Left ventricle myocardium inferior (tissue), 1 donor: ENCODE measurements around the gene RAD51B. TPM values are rescaled to one million over a fixed set of nuclear protein-coding genes. Genes with fewer than 3 reads are reported as not detected.

Source experiments
- DNase-seq: peaks from one replicate; pipeline ENCODE4 v3.0.0-alpha.2; 2020
- H3K27ac ChIP-seq: fragments of 200-600 bp; replicated peaks from 2 replicates; pipeline ENCODE4 v1.8.0; 2021
- H3K27me3 ChIP-seq: fragments of 200-600 bp; 2 replicates; pipeline ENCODE4 v1.8.0; 2021; ENCODE audit warnings: low read depth
- H3K36me3 ChIP-seq: fragments of 200-600 bp; 2 replicates; pipeline ENCODE4 v1.8.0; 2021
- H3K4me1 ChIP-seq: fragments of 200-600 bp; 2 replicates; pipeline ENCODE4 v1.8.0; 2021
- H3K4me3 ChIP-seq: fragments of 200-600 bp; 2 replicates; pipeline ENCODE4 v1.8.0; 2021; ENCODE audit warnings: mild to moderate bottlenecking, moderate library complexity
- H3K9me3 ChIP-seq: fragments of 200-600 bp; replicated peaks from 2 replicates; pipeline ENCODE4 v1.8.0; 2021
- CTCF ChIP-seq: fragments of 200-600 bp; IDR thresholded peaks from 2 replicates; pipeline ENCODE4 v1.8.0; 2021; ENCODE audit warnings: antibody characterized with exemption, mild to moderate bottlenecking, borderline replicate concordance
- intact Hi-C: fragments of 100-400 bp; cut with micrococcal nuclease; formaldehyde crosslinking; loops from one replicate; pipeline ENCODE4 v1.11.0; 2022
- total RNA-seq: library from RNA; stranded (reverse); fragmentation: NEBNext Ultra II Directional; extraction: Animal tissue kit (Norgen Biotek cat#: 25700); gene quantifications from one replicate; pipeline ENCODE4 v1.2.1, GENCODE V29; 2021
- donor health status: DM: no; HTN: yes; CAD: no; lungs with severe emphysema.

The RAD51B gene
- total RNA-seq, 1 donor from 2014 or later = 2.4 TPM

- Histone ChIP-seq H3K4me3 (no peak overlapping the region), H3K27me3 (no peaks in the 10 kb centered on the region), H3K27ac (peak overlapping the region; percentile 78), H3K36me3 (no peaks in the 10 kb centered on the region), H3K4me1 (peaks cover 57% of the 10 kb centered on the region), H3K9me3 (no peaks in the 10 kb centered on the region)
- intact Hi-C loops = no loop called here
- no peak for DNase-seq
- TF ChIP-seq CTCF = no peak
Observed at GRCh38 chr14:68563251-68564131, 743.9 kb downstream of the RAD51B start.

- intact Hi-C loops = no loop called here
- Histone ChIP-seq H3K27me3 (no peaks in the 10 kb centered on the region), H3K9me3 (no peaks in the 10 kb centered on the region), H3K27ac (peak overlapping the region; percentile 78), H3K4me1 (peaks cover 63% of the 10 kb centered on the region), H3K4me3 (no peak overlapping the region), H3K36me3 (no peaks in the 10 kb centered on the region)
- DNase-seq = no peak
- no peak for TF ChIP-seq CTCF
Observed at GRCh38 chr14:68564191-68564825, 744.7 kb downstream of the RAD51B start.

GRCh38 chr14:68564826-68565759 is 745.5 kb downstream of the RAD51B start:
- Histone ChIP-seq H3K27me3 (no peaks in the 10 kb centered on the region), H3K9me3 (no peaks in the 10 kb centered on the region), H3K36me3 (no peaks in the 10 kb centered on the region), H3K4me1 (peaks cover 71% of the 10 kb centered on the region), H3K4me3 (no peak overlapping the region), H3K27ac (peak overlapping the region; percentile 78)
- DNase-seq = no peak
- no peak for TF ChIP-seq CTCF
- intact Hi-C loops = no loop called here

GRCh38 chr14:68566075-68566474 is 746.5 kb downstream of the RAD51B start:
- Histone ChIP-seq H3K27ac (peak overlapping the region; percentile 78), H3K27me3 (no peaks in the 10 kb centered on the region), H3K4me3 (no peak overlapping the region), H3K4me1 (peaks cover 76% of the 10 kb centered on the region), H3K36me3 (no peaks in the 10 kb centered on the region), H3K9me3 (peaks cover 2% of the 10 kb centered on the region)
- intact Hi-C loops = no loop called here
- no peak for DNase-seq
- TF ChIP-seq CTCF = no peak
